MM.1S (cell line): ENCODE results near the gene CORO1C.

Experiments used
- EZH2phosphoT487 ChIP-seq: fragments of 300-600 bp; sonication (generic); IDR thresholded peaks from 2 replicates; pipeline ENCODE4 v1.6.1; 2018; ENCODE audit warnings: antibody characterized with exemption, low read length
- TF ChIP-seq, protein P1 (sequence below): fragments of 300-600 bp; sonication (generic); IDR thresholded peaks from 2 replicates; pipeline ENCODE4 v1.5.1; 2016; ENCODE audit warnings: antibody characterized with exemption, low read length, mixed read lengths

DNA sequence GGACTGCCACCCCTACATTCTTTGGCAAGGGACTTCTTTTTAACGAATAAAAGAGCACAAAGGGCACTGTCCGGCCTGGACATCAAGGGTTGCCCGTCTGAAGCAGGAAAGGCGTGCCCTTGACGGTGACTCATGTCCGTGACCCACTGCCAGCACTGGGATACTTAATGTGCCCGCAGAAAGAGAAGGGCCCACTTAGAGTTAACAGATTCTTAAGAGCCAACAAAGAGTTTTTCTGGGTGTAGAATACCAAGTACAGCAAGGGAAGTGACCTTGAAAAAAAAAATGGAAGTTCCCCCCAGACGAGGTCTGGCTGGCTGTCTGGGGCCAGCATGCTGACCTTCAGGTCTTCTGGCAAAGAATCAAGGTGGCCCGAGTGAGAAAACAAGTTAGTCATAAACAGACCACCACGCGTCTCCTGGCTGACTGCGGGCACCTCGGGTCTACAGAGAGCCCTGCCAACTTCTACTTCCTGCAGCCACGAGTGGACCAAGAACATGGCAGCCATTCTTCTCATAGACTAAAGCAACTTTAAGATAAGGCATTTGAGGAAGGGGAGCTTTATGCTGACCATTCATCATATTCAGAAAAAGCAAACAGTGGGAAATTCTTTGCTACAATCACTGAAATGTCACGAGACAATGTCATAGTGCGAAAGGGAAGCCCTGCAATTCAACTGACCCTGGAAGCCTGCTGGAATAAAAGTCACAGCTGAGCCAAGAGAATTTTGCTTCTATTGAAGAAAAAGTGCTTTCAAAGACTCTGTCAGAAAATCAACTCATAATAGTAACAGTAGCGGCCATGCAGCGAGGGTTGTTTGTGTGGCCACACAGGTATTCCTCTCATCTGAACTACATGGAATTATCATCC lies 87.1 kb downstream of the CORO1C start:
- no peak for TF ChIP-seq EZH2phosphoT487
- TF ChIP-seq, protein P1, sequence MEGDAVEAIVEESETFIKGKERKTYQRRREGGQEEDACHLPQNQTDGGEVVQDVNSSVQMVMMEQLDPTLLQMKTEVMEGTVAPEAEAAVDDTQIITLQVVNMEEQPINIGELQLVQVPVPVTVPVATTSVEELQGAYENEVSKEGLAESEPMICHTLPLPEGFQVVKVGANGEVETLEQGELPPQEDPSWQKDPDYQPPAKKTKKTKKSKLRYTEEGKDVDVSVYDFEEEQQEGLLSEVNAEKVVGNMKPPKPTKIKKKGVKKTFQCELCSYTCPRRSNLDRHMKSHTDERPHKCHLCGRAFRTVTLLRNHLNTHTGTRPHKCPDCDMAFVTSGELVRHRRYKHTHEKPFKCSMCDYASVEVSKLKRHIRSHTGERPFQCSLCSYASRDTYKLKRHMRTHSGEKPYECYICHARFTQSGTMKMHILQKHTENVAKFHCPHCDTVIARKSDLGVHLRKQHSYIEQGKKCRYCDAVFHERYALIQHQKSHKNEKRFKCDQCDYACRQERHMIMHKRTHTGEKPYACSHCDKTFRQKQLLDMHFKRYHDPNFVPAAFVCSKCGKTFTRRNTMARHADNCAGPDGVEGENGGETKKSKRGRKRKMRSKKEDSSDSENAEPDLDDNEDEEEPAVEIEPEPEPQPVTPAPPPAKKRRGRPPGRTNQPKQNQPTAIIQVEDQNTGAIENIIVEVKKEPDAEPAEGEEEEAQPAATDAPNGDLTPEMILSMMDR: no peak
